Neural progenitor cell (in vitro differentiated cells): Measurements from ENCODE around the gene GPHB5.
"Not testable (repeated sequence)": the region's sequence is repeated elsewhere in the genome, so short reads cannot be mapped to it uniquely, and the experiment has no call there.

Source experiments
- EZH2phosphoT487 ChIP-seq: fragments of 200-600 bp; sonication (generic); IDR thresholded peaks from 2 replicates; pipeline ENCODE4 v1.6.1; 2017; ENCODE audit warnings: antibody characterized with exemption
- TF ChIP-seq, protein P1 (sequence below): fragments of 200-600 bp; sonication (generic); IDR thresholded peaks from 2 replicates; pipeline ENCODE4 v1.5.1; 2017; ENCODE audit warnings: antibody characterized with exemption, mild to moderate bottlenecking

DNA sequence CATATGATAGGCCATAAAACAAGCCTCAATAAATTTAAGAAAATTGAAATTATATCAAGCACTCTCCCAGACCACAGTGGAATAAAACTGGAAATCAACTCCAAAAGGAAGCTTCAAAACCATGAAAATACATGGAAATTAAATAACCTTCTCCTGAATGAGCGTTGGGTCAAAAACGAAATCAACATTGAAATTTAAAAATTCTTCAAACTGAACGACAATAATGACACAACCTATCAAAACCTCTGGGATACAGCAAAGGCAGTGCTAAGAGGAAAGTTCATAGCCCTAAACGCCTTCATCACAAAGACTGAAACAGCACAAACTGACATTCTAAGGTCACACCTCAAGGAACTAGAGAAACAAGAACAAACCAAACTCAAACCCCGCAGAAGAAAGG lies 14.3 kb downstream of the GPHB5 start:
- TF ChIP-seq, protein P1, sequence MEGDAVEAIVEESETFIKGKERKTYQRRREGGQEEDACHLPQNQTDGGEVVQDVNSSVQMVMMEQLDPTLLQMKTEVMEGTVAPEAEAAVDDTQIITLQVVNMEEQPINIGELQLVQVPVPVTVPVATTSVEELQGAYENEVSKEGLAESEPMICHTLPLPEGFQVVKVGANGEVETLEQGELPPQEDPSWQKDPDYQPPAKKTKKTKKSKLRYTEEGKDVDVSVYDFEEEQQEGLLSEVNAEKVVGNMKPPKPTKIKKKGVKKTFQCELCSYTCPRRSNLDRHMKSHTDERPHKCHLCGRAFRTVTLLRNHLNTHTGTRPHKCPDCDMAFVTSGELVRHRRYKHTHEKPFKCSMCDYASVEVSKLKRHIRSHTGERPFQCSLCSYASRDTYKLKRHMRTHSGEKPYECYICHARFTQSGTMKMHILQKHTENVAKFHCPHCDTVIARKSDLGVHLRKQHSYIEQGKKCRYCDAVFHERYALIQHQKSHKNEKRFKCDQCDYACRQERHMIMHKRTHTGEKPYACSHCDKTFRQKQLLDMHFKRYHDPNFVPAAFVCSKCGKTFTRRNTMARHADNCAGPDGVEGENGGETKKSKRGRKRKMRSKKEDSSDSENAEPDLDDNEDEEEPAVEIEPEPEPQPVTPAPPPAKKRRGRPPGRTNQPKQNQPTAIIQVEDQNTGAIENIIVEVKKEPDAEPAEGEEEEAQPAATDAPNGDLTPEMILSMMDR: not testable (repeated sequence)
- not testable (repeated sequence) for TF ChIP-seq EZH2phosphoT487
